HepG2 (cell line): ENCODE results near the gene ATF6. TPM values are rescaled to one million over a fixed set of nuclear protein-coding genes. Genes with fewer than 3 reads are reported as not detected.

Source experiments
- ATAC-seq: fragments of 200-7000 bp; cut with Tn5 transposase; 3 replicates; pipeline ENCODE4 v1.9.1; 2020; ENCODE audit warnings: mild to moderate bottlenecking, moderate library complexity
- BruUV-seq: library from RNA; stranded (reverse); fragments of 400-500 nt; replicated peaks from 2 replicates; lab custom pipeline; 2021; lab: Mats Ljungman, UMichigan
- CTCF ChIA-PET: fragments of 300-600 bp; formaldehyde crosslinking; extraction: SDS; loops from one replicate; lab custom pipeline; 2021; ENCODE audit warnings: low total read pairs, inconsistent platforms, low intra/inter-chr PET ratio; lab: Yijun Ruan, JAX
- POLR2A ChIA-PET: fragments of 350-600 bp; sonication (Branson Sonifier 250); formaldehyde crosslinking; loops from one replicate; lab custom pipeline; 2020; ENCODE audit warnings: antibody characterized with exemption, inconsistent platforms; lab: Yijun Ruan, JAX
- DNase-seq: peaks from one replicate; pipeline ENCODE4 v3.0.0-alpha.2; 2015; ENCODE audit warnings: low spot score
- FAIRE-seq: peaks from 3 replicates; lab custom pipeline; 2011; peaks lifted over from hg19 to GRCh38; lab: Jason Lieb, UNC
- H2AFZ ChIP-seq: one replicate; pipeline ENCODE4 v1.6.1; 2011; ENCODE audit warnings: low read length, inconsistent platforms
- H3K27ac ChIP-seq: fragments of 300-600 bp; 3 replicates; pipeline ENCODE4 v1.8.0; 2011; ENCODE audit warnings: mixed run types, mild to moderate bottlenecking, mixed read lengths, low read length, inconsistent platforms; ENCODE audit not compliant: insufficient read depth; ENCODE audit errors: extremely low read length
- H3K27me3 ChIP-seq, 2 experiments: fragments of 200-600 bp in 1 of 2; 2 replicates in 1 of 2; 3 replicates in 1 of 2; pipeline versions ENCODE4 v1.6.0 to v1.8.0; 2011; ENCODE audit warnings: low read length in 2 of 2, mild to moderate bottlenecking in 2 of 2, moderate library complexity in 2 of 2, inconsistent platforms in 1 of 2; ENCODE audit not compliant: insufficient read depth in 2 of 2, control insufficient read depth in 1 of 2
- H3K36me3 ChIP-seq, 2 experiments: fragments of 200-600 bp in 1 of 2; replicated peaks in 1 of 2; 2 replicates in 1 of 2; 3 replicates in 1 of 2; pipeline versions ENCODE4 v1.5.1 to v1.8.0; 2011; ENCODE audit warnings: low read length in 2 of 2, inconsistent platforms in 1 of 2; ENCODE audit not compliant: insufficient read depth in 2 of 2, control insufficient read depth in 1 of 2
- H3K4me1 ChIP-seq: 2 replicates; pipeline ENCODE4 v1.5.1; 2012; ENCODE audit warnings: low read length, inconsistent platforms; ENCODE audit not compliant: insufficient read depth
- H3K4me2 ChIP-seq: 2 replicates; pipeline ENCODE4 v1.6.0; 2011; ENCODE audit warnings: low read depth, low read length, inconsistent platforms
- H3K4me3 ChIP-seq, 3 experiments: fragments of 200-600 bp in 1 of 3; sonication (generic), shearing (Covaris generic) in 1 of 3; replicated peaks in 1 of 3; 2 replicates each; pipeline ENCODE4 v1.5.1; 2011 to 2016; ENCODE audit warnings: low read length in 3 of 3, inconsistent platforms in 2 of 3, low read depth in 2 of 3, mild to moderate bottlenecking in 2 of 3, control low read depth in 1 of 3, mixed read lengths in 1 of 3; ENCODE audit not compliant: insufficient read depth in 1 of 3
- H3K79me2 ChIP-seq: one replicate; pipeline ENCODE4 v1.6.1; 2011; ENCODE audit warnings: low read length, inconsistent platforms; ENCODE audit not compliant: insufficient read depth
- H3K9ac ChIP-seq: 2 replicates; pipeline ENCODE4 v1.6.0; 2011; ENCODE audit warnings: mild to moderate bottlenecking, low read depth, low read length, inconsistent platforms; ENCODE audit not compliant: insufficient read depth
- H3K9me3 ChIP-seq: 2 replicates; pipeline ENCODE4 v1.5.1; 2012; ENCODE audit warnings: mild to moderate bottlenecking, low read length
- H4K20me1 ChIP-seq: 2 replicates; pipeline ENCODE4 v1.6.0; 2011; ENCODE audit warnings: inconsistent platforms, mild to moderate bottlenecking, low read length, moderate library complexity; ENCODE audit not compliant: insufficient read depth
- EP300 ChIP-seq, 3 experiments: sonication (generic) in 1 of 3; formaldehyde crosslinking in 1 of 3; IDR thresholded peaks; 2 replicates each; pipeline versions ENCODE4 v1.5.1 to v1.6.1; 2011 to 2020; ENCODE audit warnings: low read depth in 2 of 3, low read length in 2 of 3, borderline replicate concordance in 1 of 3, improper control_type of control experiment in 1 of 3, mild to moderate bottlenecking in 1 of 3, missing genetic modification reagents in 1 of 3, moderate library complexity in 1 of 3
- FOXA1 ChIP-seq, 2 experiments: fragments of 450-650 bp in 1 of 2; sonication (generic) in 1 of 2; formaldehyde crosslinking in 1 of 2; IDR thresholded peaks; 2 replicates each; pipeline versions ENCODE4 v1.4.0 to v1.6.1; 2016 to 2020; ENCODE audit warnings: missing genetic modification reagents in 1 of 2
- NCOA1 ChIP-seq: sonication (generic); formaldehyde crosslinking; IDR thresholded peaks from 2 replicates; pipeline ENCODE4 v1.9.0; 2021; ENCODE audit warnings: missing genetic modification reagents
- NCOR1 ChIP-seq: fragments of 200-600 bp; sonication (generic); IDR thresholded peaks from 2 replicates; pipeline ENCODE4 v1.7.0; 2017; ENCODE audit warnings: antibody characterized with exemption, low read length, borderline replicate concordance
- SALL2 ChIP-seq: sonication (generic); formaldehyde crosslinking; IDR thresholded peaks from 2 replicates; pipeline ENCODE4 v1.8.1; 2023; ENCODE audit warnings: mild to moderate bottlenecking, missing genetic modification reagents, inconsistent platforms
- SMARCC2 ChIP-seq: fragments of 450-650 bp; IDR thresholded peaks from 2 replicates; pipeline ENCODE4 v1.6.1; 2017; ENCODE audit warnings: antibody characterized with exemption, mild to moderate bottlenecking
- TAF15 ChIP-seq: fragments of 200-400 bp; formaldehyde crosslinking; IDR thresholded peaks from one replicate; pipeline ENCODE4 v1.6.1; 2018; ENCODE audit warnings: mild to moderate bottlenecking, low read depth, low read length; ENCODE audit not compliant: poor library complexity, severe bottlenecking
- ZBED4 ChIP-seq: sonication (generic); formaldehyde crosslinking; IDR thresholded peaks from 2 replicates; pipeline ENCODE4 v1.4.0; 2020; ENCODE audit warnings: missing genetic modification reagents, borderline replicate concordance
- ZNF138 ChIP-seq: sonication (generic); formaldehyde crosslinking; IDR thresholded peaks from 2 replicates; pipeline ENCODE4 v1.5.0; 2020; ENCODE audit warnings: mild to moderate bottlenecking, low read depth, missing genetic modification reagents
- ZNF850 ChIP-seq: sonication (generic); formaldehyde crosslinking; conservative IDR thresholded peaks from 2 replicates; pipeline ENCODE4 v1.9.0; 2021; ENCODE audit warnings: mild to moderate bottlenecking, missing genetic modification reagents
- in situ Hi-C: cut with HindIII; loops from 2 replicates; pipeline ENCODE4 v1.10.0; 2017; ENCODE audit warnings: low pct_unique_long_range_greater_than_20kb; ENCODE audit not compliant: extremely low pct_ligation_motif_present
- intact Hi-C: fragments of 100-400 bp; cut with micrococcal nuclease; formaldehyde crosslinking; loops from one replicate; pipeline ENCODE4 v1.10.0; 2022; ENCODE audit not compliant: unreplicated experiment
- polyA plus RNA-seq, 8 experiments: library from polyadenylated mRNA; depleted of rRNA in 3 of 8; stranded (reverse) in 7 of 8; unstranded in 1 of 8; fragments of >200 nt; fragmentation: Illumina TruSeq in 4 of 8; extraction: Trizol in 4 of 8; gene quantifications; 2 replicates each; pipeline versions ENCODE4 v1.2.1 to v1.2.3, GENCODE V29; 2011 to 2016; ENCODE audit warnings: low read depth in 4 of 8, missing spikeins in 1 of 8, mixed read lengths in 1 of 8; ENCODE audit not compliant: insufficient read depth in 1 of 8
- total RNA-seq, 5 experiments: library from RNA; depleted of rRNA; stranded (reverse); fragments of >200 nt; fragmentation: Illumina TruSeq; extraction: Trizol; gene quantifications; 2 replicates each; pipeline ENCODE4 v1.2.3, GENCODE V29; 2016; ENCODE audit warnings: low read depth in 1 of 5

ATF6 gene
- total and polyA plus RNA-seq, 2 of the 13 experiments (the other 11 are each of a cell fraction or from before 2014, with no cell fraction given), result 13.2 to 14.5 TPM

GRCh38 chr1:161910604-161911003 is 144.5 kb downstream of the ATF6 start (continued):
- no peak for TF ChIP-seq ZNF138 (CRISPR knock-in tag)
- TF ChIP-seq, all 625 proteins: peak for 0

GRCh38 chr1:161913482-161914140 is 147.5 kb downstream of the ATF6 start:
- DNase-seq (peak; percentile 21), FAIRE-seq (no peak), ATAC-seq (no peak)
- Histone ChIP-seq H3K9ac (no peak overlapping the region), H3K36me3 (peaks cover 2 to 7% of the 10 kb centered on the region in 2 experiments; a peak in 1 of 5 replicates), H3K4me2 (no peak overlapping the region), H3K27ac (no peak overlapping the region), H3K4me1 (peaks cover 27% of the 10 kb centered on the region), H3K79me2 (no peaks in the 10 kb centered on the region), H3K4me3 (no peak overlapping the region), H3K27me3 (no peaks in the 10 kb centered on the region), H2AFZ (no peak overlapping the region), H3K9me3 (no peaks in the 10 kb centered on the region), H4K20me1 (no peaks in the 10 kb centered on the region)
- TF ChIP-seq SMARCC2 (no peak), TAF15 (no peak), SALL2 (CRISPR knock-in tag) (no peak), NCOA1 (CRISPR knock-in tag) (no peak), ZBED4 (CRISPR knock-in tag) (no peak), NCOR1 (no peak), FOXA1 (IDR thresholded peaks at IDR 0.05) (no peak), FOXA1 (CRISPR knock-in tag; IDR thresholded peaks at IDR 0.05) (0 out of 2 replicates have a peak, but pooled peaks have one; percentile 22), EP300 (IDR thresholded peaks at IDR 0.05; ENCODE audit: low read depth in 2 of 2, low read length in 2 of 2) (peak in 1 of 2 experiments; percentile 11; a peak in 1 of 4 replicates), EP300 (CRISPR knock-in tag; IDR thresholded peaks at IDR 0.05; ENCODE audit: borderline replicate concordance) (no peak), ZNF850 (CRISPR knock-in tag) (no peak)
- CTCF ChIA-PET, result no interaction called here
- POLR2A ChIA-PET, result interaction anchor here (0.5 kb wide), 1 partner anchor 46 kb away, joined by 3 read pairs; no protein-coding TSS in a partner anchor
- intact Hi-C loops (loop anchor here (5.0 kb wide), 1 partner anchor 46 kb away; no protein-coding TSS in a partner anchor), in situ Hi-C loops (no loop called here)
- no TSS peak for BruUV-seq
